ENCODE data around the gene MMP28.

DNA sequence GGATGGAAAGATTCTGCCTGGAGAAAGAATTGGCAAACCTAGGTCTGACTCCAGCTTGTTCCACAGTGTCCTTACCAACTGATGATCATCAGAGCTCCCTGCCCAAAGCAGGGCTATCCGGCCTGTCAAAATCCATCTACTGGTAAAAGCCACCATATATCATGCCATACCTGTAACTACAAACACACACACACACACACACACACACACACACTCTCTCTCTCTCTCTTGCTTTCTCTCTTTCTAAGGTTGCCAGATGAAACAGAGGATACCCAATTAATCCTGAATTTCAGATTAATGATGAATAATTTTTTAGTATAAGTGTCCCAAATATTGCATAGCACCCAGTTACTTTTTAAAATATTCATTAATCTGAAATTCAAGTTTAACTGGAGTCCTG, 1.5 kb upstream of the MMP28 start:
- no peak for TF ChIP-seq POLR2A (IDR thresholded peaks at IDR 0.05)
- TF ChIP-seq, protein P1, sequence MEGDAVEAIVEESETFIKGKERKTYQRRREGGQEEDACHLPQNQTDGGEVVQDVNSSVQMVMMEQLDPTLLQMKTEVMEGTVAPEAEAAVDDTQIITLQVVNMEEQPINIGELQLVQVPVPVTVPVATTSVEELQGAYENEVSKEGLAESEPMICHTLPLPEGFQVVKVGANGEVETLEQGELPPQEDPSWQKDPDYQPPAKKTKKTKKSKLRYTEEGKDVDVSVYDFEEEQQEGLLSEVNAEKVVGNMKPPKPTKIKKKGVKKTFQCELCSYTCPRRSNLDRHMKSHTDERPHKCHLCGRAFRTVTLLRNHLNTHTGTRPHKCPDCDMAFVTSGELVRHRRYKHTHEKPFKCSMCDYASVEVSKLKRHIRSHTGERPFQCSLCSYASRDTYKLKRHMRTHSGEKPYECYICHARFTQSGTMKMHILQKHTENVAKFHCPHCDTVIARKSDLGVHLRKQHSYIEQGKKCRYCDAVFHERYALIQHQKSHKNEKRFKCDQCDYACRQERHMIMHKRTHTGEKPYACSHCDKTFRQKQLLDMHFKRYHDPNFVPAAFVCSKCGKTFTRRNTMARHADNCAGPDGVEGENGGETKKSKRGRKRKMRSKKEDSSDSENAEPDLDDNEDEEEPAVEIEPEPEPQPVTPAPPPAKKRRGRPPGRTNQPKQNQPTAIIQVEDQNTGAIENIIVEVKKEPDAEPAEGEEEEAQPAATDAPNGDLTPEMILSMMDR (IDR thresholded peaks at IDR 0.05 in 8 of 11, conservative IDR thresholded peaks at IDR 0.05 in 3 of 11), result no peak
- no peak for TF ChIP-seq POLR2AphosphoS5 (IDR thresholded peaks at IDR 0.05)
